HG03095 (cell line): ENCODE data around the gene CHAC2.
A peak's percentile ranks its signal among the peaks of the same experiment; 100 is the strongest.
"Not testable (repeated sequence)": the region's sequence is repeated elsewhere in the genome, so short reads cannot be mapped to it uniquely, and the experiment has no call there.

Experiments used
- ATAC-seq: cut with Tn5 transposase; IDR thresholded peaks from one replicate; pipeline ENCODE4 v1.9.1; 2021; ENCODE audit warnings: moderate library complexity; ENCODE audit not compliant: unreplicated experiment

Gene CHAC2

GRCh38 chr2:53767405-53768241 lies at the start of gene CHAC2:
Gene CHAC2 (plus strand): TSS chr2:53767804. CDS start chr2:53767887, 83 bp downstream.
- peak; percentile 90 for ATAC-seq

GRCh38 chr2:53720944-53721343 lies 46.7 kb upstream of the CHAC2 start:
- not testable (repeated sequence) for ATAC-seq

- no peak for ATAC-seq
These were observed 43.1 kb upstream of the CHAC2 start for GRCh38 chr2:53724536-53724935.

- ATAC-seq, result no peak
These were observed 41.9 kb upstream of the CHAC2 start for GRCh38 chr2:53725662-53726061.

- ATAC-seq, result no peak
These were observed 39.7 kb upstream of the CHAC2 start for GRCh38 chr2:53727921-53728320.

GRCh38 chr2:53729143-53729762 lies 38.4 kb upstream of the CHAC2 start:
- ATAC-seq, result no peak

- no peak for ATAC-seq
These were observed 30.5 kb upstream of the CHAC2 start for GRCh38 chr2:53737091-53737490.

- ATAC-seq, result no peak
These were observed 28.6 kb upstream of the CHAC2 start for GRCh38 chr2:53739032-53739431.

- ATAC-seq, result no peak
These were observed 27.4 kb upstream of the CHAC2 start for GRCh38 chr2:53740170-53740569.

GRCh38 chr2:53744395-53745065 lies 23.1 kb upstream of the CHAC2 start:
- no peak for ATAC-seq

GRCh38 chr2:53750041-53750768 lies 17.4 kb upstream of the CHAC2 start:
- ATAC-seq, result no peak

- peak; percentile 94 for ATAC-seq
These were observed 15.9 kb upstream of the CHAC2 start for GRCh38 chr2:53751728-53752127.

- no peak for ATAC-seq
These were observed 15.2 kb upstream of the CHAC2 start for GRCh38 chr2:53752385-53752784.

GRCh38 chr2:53753041-53753440 lies 14.6 kb upstream of the CHAC2 start:
- no peak for ATAC-seq

- ATAC-seq, result no peak
These were observed 12.5 kb upstream of the CHAC2 start for GRCh38 chr2:53755121-53755520.

- ATAC-seq, result no peak
These were observed 11.0 kb upstream of the CHAC2 start for GRCh38 chr2:53756644-53757043.

GRCh38 chr2:53757206-53757605 lies 10.4 kb upstream of the CHAC2 start:
- not testable (repeated sequence) for ATAC-seq

GRCh38 chr2:53765767-53766166 lies 1.8 kb upstream of the CHAC2 start:
- ATAC-seq, result no peak

GRCh38 chr2:53768242-53768542 lies 588 bp downstream of the CHAC2 start:
- peak; percentile 41 for ATAC-seq

GRCh38 chr2:53769318-53769945 lies 1.8 kb downstream of the CHAC2 start:
- ATAC-seq, result no peak

GRCh38 chr2:53770264-53770663 lies 2.7 kb downstream of the CHAC2 start:
- ATAC-seq, result no peak
